Posterior vena cava (tissue), 2 donors: Measurements from ENCODE around the gene SELENOF. TPM values are rescaled to one million over a fixed set of nuclear protein-coding genes. Genes with fewer than 3 reads are reported as not detected.

Experiments used
- DNase-seq: peaks from one replicate; pipeline ENCODE4 v3.0.0-alpha.2; 2020; ENCODE audit warnings: low spot score
- intact Hi-C, 2 donors: fragments of 100-400 bp; cut with DNase I; formaldehyde crosslinking; loops; one replicate each; pipeline versions ENCODE4 v1.14.1 to v1.14.2; 2022 to 2023
- total RNA-seq, 2 donors: library from RNA; stranded (reverse); fragmentation: NEBNext Ultra II Directional; extraction: Animal tissue kit (Norgen Biotek cat#: 25700); gene quantifications; one replicate each; pipeline ENCODE4 v1.2.1, GENCODE V29; 2021
- donor health status: DM: yes; HTN: yes; CAD: no.
- donor health status: DM: yes; HTN: yes; CAD: no.

Gene SELENOF
- total RNA-seq, 2 donors from 2014 or later = 183 to 189 TPM

DNA sequence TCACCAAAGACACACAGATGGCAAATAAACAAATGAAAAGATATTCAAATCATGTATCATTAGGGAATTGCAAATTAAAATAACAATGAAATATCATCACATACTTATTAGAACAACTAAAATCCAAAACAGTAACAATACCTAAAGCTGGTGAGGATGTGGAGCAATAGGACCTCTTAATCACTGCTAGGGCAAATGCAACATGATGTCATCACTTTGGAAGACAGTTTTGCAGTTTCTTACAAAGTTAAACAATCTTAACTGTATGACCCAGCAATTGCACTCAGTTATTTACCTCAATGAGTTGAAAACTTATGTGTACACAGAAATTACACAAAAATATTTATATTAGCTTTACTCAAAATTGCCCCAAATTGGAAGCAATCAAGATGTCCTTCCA, 47.3 kb downstream of the SELENOF start:
- no peak for DNase-seq
- intact Hi-C loops = no loop called here

DNA sequence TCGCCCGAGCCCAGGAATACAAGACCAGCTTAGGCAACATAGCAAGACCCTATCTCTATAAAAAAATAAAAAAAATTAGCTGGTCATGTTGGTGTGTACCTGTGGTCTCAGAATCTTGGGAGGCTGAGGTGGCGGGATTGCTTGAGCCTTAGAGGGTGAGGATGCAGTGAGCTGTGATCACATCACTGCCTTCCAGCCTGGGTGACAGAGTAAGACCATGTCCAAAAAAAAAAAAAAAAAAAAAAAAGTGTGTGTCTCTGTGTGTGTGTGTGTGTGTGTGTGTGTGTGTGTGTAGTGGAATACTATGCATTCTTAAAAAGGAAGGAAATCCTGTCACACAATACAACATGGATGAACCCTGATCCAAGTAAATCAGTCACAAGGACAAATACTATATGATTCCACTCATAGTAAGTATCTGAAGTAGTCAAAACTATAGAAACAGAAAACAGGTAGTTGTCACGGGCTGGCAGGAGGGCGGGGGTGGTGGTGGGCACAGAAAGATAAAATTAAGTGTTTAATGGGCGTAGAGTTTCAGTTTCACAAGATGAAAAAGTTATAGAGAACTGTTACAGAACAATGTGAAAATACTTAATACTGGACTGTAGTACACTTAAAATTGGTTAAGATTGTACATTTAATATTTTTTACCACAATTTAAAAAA, 47.8 kb downstream of the SELENOF start:
- no peak for DNase-seq
- intact Hi-C loops = no loop called here

- intact Hi-C loops = no loop called here
- no peak for DNase-seq
These were observed 51.0 kb downstream of the SELENOF start for GRCh38 chr1:86862920-86863319.

DNA sequence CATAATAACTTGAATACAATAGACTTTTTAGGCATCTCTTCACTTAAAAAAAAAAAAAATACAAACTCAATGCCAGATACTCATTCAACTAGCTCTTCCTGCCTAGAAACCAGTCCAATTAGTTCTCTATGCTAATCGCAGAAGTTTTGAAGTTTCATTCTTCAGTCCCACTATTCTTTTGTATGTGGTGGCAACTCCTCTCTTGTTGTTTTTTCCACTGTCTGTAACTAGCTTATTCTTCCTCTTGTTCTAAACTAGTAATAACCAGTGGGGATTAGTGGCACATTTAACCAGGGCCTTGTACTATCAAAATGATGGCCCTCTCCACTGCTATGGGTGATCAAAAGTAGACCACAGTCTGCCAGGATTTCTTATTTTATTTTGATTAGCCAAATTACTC, 52.5 kb downstream of the SELENOF start:
- DNase-seq = no peak
- intact Hi-C loops = no loop called here

DNA sequence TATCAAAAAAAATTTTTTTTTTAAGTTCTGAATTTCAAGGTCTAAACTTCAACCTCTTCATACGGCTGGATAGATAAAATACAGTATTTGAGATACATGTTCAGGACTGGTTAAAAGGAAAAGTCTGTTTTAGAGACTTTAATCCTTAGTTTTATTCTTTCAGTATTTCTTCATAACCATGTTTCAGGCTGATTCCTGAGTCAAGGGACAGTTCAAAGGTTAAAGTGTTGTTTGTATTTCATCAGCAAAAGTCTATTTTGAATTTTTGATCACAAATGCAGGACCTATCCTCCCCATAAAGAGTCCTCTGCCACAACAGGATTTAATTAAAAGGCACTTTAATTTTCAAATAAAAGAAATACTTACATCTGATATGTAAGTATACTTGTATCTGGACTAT, 53.5 kb downstream of the SELENOF start:
- no peak for DNase-seq
- intact Hi-C loops = no loop called here

- intact Hi-C loops = no loop called here
- no peak for DNase-seq
These were observed 53.9 kb downstream of the SELENOF start for GRCh38 chr1:86860020-86860419.

- intact Hi-C loops = no loop called here
- DNase-seq = no peak
These were observed 55.2 kb downstream of the SELENOF start for GRCh38 chr1:86858524-86859261.

DNA sequence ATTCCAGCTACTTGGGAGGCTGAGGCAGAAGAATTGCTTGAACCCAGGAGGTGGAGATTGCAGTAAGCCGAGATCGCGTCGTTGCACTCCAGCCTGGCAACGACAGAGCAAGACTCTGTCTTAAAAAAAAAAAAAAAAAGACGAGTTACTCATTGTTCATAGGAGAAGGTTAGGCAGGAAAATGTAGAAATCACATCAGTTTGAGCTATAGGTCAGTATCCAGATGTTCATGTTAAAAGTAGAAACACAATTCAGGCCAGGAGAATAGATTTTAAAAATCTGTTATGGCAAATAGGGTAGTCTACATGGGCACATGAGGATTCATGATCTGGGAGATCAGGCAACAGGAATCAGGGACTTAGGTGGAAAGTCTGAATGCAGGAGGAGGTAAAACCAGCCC, 57.7 kb downstream of the SELENOF start:
- no peak for DNase-seq
- intact Hi-C loops = no loop called here

DNA sequence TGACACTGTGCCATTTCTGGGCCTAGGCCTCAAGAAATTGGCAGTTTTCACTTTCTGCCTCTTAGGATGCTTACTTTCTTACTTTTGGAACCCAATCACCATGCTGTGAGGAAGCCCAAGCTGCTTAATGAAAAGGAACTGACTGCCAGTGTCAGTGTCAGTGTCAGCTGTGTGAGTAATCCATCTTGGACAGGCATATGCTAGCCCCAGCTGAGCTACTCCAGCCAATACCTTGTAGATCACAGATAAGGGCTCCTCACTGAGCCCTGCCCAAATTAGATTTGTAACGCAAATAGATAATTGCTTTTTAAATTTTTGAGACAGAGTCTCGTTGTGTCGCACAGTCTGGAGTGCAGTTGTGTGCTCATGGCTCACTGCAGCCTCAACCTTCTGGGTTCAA, 59.6 kb downstream of the SELENOF start:
- no peak for DNase-seq
- intact Hi-C loops = no loop called here

GRCh38 chr1:86852782-86853408, 61.0 kb downstream of the SELENOF start:
- intact Hi-C loops = no loop called here
- DNase-seq = no peak

- intact Hi-C loops = no loop called here
- no peak for DNase-seq
These were observed 61.6 kb downstream of the SELENOF start for GRCh38 chr1:86852289-86852688.

DNA sequence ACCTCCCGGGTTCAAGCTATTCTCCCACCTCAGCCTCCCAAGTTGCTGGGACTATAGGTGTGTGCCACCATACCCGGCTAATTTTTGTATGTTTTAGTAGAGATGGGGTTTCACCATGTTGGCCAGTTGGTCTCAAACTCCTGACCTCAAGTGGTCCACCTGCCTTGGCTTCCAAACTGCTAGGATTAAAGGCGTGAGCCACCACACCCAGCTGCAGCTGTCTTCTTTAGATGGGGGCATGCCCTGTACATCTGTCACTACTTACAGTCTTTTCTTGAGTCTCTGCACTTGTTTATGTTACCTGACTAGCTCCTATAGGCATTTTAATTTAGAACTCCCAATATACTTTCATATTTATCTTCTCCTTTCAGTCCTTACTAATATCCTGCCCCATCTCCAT, 64.2 kb downstream of the SELENOF start:
- no peak for DNase-seq
- intact Hi-C loops = no loop called here

GRCh38 chr1:86848654-86849053, 65.3 kb downstream of the SELENOF start:
- intact Hi-C loops = no loop called here
- no peak for DNase-seq

DNA sequence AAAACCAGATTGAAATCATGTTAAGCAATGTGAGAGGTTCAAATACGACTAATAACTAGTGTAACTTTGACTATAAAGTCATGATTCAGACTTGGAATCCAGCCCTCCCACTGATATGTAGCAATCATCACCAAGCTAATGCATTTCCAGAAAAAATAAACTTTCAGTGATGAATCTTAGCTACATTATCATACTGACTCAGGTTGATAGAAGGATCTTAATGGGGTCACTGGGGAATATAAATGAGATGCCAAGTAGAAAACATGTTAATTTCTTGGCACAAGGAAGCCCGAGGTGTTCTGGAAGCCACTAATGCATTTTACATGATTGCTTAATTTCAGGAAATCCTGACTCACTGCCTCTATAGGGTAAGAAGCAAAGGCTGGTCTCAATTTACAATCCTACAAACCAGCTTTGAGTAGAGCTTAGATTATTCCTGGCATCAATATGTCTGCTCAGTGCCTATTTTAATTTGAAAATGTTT, 67.7 kb downstream of the SELENOF start:
- no peak for DNase-seq
- intact Hi-C loops = no loop called here

GRCh38 chr1:86845514-86845913, 68.4 kb downstream of the SELENOF start:
- no peak for DNase-seq
- intact Hi-C loops = no loop called here

- no peak for DNase-seq
- intact Hi-C loops = no loop called here
These were observed 72.8 kb downstream of the SELENOF start for GRCh38 chr1:86841116-86841515.

GRCh38 chr1:86833461-86834215, 80.3 kb downstream of the SELENOF start:
- intact Hi-C loops = loop anchor here in 1 of 2 donors (5.0 to 10.0 kb wide), 2 partner anchors 134 to 251 kb away; no protein-coding TSS in a partner anchor
- peak; percentile 90 for DNase-seq

GRCh38 chr1:86832433-86832832, 81.5 kb downstream of the SELENOF start:
- no peak for DNase-seq
- intact Hi-C loops = loop anchor here in 1 of 2 donors (5.0 to 10.0 kb wide), 2 partner anchors 135 to 252 kb away; no protein-coding TSS in a partner anchor

DNA sequence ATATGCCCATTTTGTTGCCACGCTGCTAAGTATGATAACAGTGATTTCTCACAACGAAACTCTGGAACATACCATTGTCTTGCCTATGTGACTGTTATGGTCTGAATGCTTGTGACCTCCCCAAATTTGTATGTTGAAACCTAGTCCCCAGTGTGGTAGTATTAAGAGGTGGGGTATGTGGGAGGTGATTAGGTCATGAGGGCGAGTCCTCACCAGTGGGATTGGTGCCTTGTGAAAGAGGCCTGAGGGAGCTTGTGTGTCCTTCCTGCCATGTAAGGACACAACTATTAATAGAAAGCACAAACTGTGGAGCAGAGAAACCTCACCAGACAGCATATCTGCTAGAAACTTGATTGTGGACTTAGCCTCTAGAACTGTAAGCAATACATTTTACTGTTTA, 84.6 kb downstream of the SELENOF start:
- intact Hi-C loops = no loop called here
- DNase-seq = no peak

DNA sequence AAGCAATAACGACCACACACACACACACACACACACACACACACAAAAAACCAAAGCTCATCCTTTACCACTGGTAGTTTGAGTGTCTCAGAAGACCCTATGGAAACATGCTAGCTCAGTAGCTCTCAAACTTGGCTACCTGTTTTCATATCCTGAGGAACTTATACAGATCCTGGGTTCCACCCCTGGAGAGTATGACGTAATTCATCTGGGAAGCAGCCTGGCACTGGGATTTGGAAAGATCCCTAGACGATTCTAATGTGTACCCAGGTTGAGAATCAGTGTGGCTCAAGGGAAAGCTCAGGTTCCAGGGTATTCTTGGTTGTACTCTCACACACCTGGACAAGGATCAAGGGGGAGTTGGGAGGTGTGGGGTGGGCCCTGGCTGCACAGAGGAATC, 85.9 kb downstream of the SELENOF start:
- DNase-seq = no peak
- intact Hi-C loops = no loop called here
